ENCODE measurements around the gene DPP4. TPM values are rescaled to one million over a fixed set of nuclear protein-coding genes. Genes with fewer than 3 reads are reported as not detected.

Gene DPP4
- total and polyA plus RNA-seq, 2 experiments from 2014 or later, result 1.5 to 2.8 TPM

- Histone ChIP-seq H4K20me1 (replicated peaks; ENCODE audit: insufficient read depth) (no peaks in the 10 kb centered on the region), H3K79me2 (replicated peaks; ENCODE audit: insufficient read depth) (no peaks in the 10 kb centered on the region), H3K4me1 (ENCODE audit: insufficient read depth) (no peaks in the 10 kb centered on the region), H3K4me2 (no peak overlapping the region), H3K4me3 (no peak overlapping the region), H2AFZ (no peak overlapping the region), H3K36me3 (ENCODE audit: insufficient read depth) (no peaks in the 10 kb centered on the region), H3F3A (replicated peaks; ENCODE audit: low read depth) (no peaks in the 10 kb centered on the region), H3K27ac (ENCODE audit: low read depth) (no peak overlapping the region), H3K9me2 (ENCODE audit: insufficient read depth) (no peaks in the 10 kb centered on the region; the same call in 1 of the 2 replicates), H3K27me3 (ENCODE audit: insufficient read depth) (no peaks in the 10 kb centered on the region)
- Mint-ChIP-seq H3K27ac (no peak overlapping the region), H3K4me3 (no peak overlapping the region), H3K36me3 (ENCODE audit: low read depth) (peaks cover 11% of the 10 kb centered on the region; the same call in 2 of the 3 replicates), H3K4me1 (peaks cover 9% of the 10 kb centered on the region), H3K9me3 (peaks cover 4% of the 10 kb centered on the region; the same call in 2 of the 3 replicates), H3K27me3 (ENCODE audit: insufficient read depth, low read depth, poor library complexity) (peaks cover 4% of the 10 kb centered on the region)
- TF ChIP-seq CREB1 (CRISPR knock-in tag; IDR thresholded peaks at IDR 0.05; ENCODE audit: low read depth) (no peak), CTCF (conservative IDR thresholded peaks at IDR 0.05; ENCODE audit: low read depth in 2 of 2) (no peak), ZNF114 (CRISPR knock-in tag; IDR thresholded peaks at IDR 0.05) (no peak), JUNB (IDR thresholded peaks at IDR 0.05; ENCODE audit: unreplicated experiment) (no peak), ETS1 (IDR thresholded peaks at IDR 0.05) (no peak), ZNF462 (CRISPR knock-in tag; IDR thresholded peaks at IDR 0.05) (no peak), REST (IDR thresholded peaks at IDR 0.05; ENCODE audit: unreplicated experiment) (no peak), EZH2phosphoT487 (IDR thresholded peaks at IDR 0.05; ENCODE audit: unreplicated experiment) (no peak), EZH2 (IDR thresholded peaks at IDR 0.05; ENCODE audit: low read depth, unreplicated experiment) (no peak), ZNF331 (CRISPR knock-in tag; IDR thresholded peaks at IDR 0.05; ENCODE audit: low read depth) (no peak), POLR2AphosphoS5 (IDR thresholded peaks at IDR 0.05; ENCODE audit: low read depth) (no peak), NANOG (IDR thresholded peaks at IDR 0.05; ENCODE audit: borderline replicate concordance) (no peak), STAT1 (IDR thresholded peaks at IDR 0.05; ENCODE audit: unreplicated experiment) (no peak)
- DNase-seq (ENCODE audit: low spot score) (no peak), ATAC-seq (no peak)
Observed at GRCh38 chr2:162061021-162061420, 13.0 kb downstream of the DPP4 start.

All from GM23338 (cell line).